ENCODE results near the gene TMCO4. TPM values are rescaled to one million over a fixed set of nuclear protein-coding genes. Genes with fewer than 3 reads are reported as not detected.

The TMCO4 gene
- total and polyA plus RNA-seq, 2 donors (not counting 3 experiments of a cell fraction or from before 2014, with no cell fraction given) = 7.6 to 10.3 TPM

DNA sequence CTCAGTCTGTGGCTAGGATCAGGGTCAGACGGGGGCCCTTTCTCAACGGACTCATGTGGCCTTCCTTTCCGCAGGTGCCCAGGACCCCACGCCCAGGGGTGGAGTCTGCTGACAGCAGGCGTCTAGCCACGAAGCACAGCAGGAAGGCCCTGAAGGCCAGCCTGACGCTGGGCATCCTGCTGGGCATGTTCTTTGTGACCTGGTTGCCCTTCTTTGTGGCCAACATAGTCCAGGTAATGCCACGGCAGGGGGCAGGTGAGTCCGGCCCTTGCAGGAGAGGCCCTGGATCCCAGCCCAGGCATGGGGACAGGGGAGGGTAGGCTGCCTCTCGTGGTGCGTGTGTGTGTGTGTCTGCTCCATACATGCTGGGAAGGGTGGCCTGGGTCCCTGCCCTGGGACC lies 121.2 kb downstream of the TMCO4 start:
- Histone ChIP-seq H3K4me1 (ENCODE audit: control insufficient read depth, extremely low read depth, insufficient read depth, low read length) (no peaks in the 10 kb centered on the region), H3K27ac (ENCODE audit: insufficient read depth, low read depth, low read length) (no peak overlapping the region), H2AFZ (ENCODE audit: low read depth, low read length) (no peak overlapping the region), H3K9ac (replicated peaks; ENCODE audit: extremely low read depth, insufficient read depth, low read length) (no peak overlapping the region), H3K79me2 (ENCODE audit: control insufficient read depth, insufficient read depth, low read length) (no peaks in the 10 kb centered on the region), H3K27me3 (ENCODE audit: control insufficient read depth in 2 of 2, insufficient read depth in 2 of 2, low read length in 2 of 2) (no peaks in the 10 kb centered on the region), H3K9me1 (replicated peaks; ENCODE audit: control insufficient read depth, extremely low read depth, insufficient read depth, low read length) (no peaks in the 10 kb centered on the region), H3K9me3 (replicated peaks; ENCODE audit: control insufficient read depth, insufficient read depth, low read length) (no peaks in the 10 kb centered on the region), H4K20me1 (replicated peaks; ENCODE audit: control insufficient read depth, extremely low read depth, insufficient read depth, low read length) (no peaks in the 10 kb centered on the region), H3K36me3 (ENCODE audit: control insufficient read depth in 2 of 2, extremely low read depth in 1 of 2, insufficient read depth in 2 of 2, low read length in 2 of 2) (no peaks in the 10 kb centered on the region), H3K4me3 (replicated peaks in 1 of 3; ENCODE audit: insufficient read depth in 1 of 3, low read depth in 1 of 3, low read length in 3 of 3) (no peak overlapping the region), H3K4me2 (ENCODE audit: insufficient read depth, low read length) (no peak overlapping the region)
- dilution Hi-C loops (cut with MboI; ENCODE audit: extremely low pct_ligation_motif_present, low sequenced_read_pairs) (no loop called here), intact Hi-C loops (cut with micrococcal nuclease) (no loop called here)
- FAIRE-seq = no peak
- CTCF ChIA-PET = no interaction called here
- POLR2A ChIA-PET = no interaction called here
- no peak for TF ChIP-seq POLR2AphosphoS5 (IDR thresholded peaks at IDR 0.05; ENCODE audit: insufficient read depth, low read depth, low read length)
- TF ChIP-seq EZH2 (IDR thresholded peaks at IDR 0.05; ENCODE audit: borderline replicate concordance, low read depth, low read length, severe bottlenecking) = no peak
- TF ChIP-seq GATA2 (IDR thresholded peaks at IDR 0.05; ENCODE audit: insufficient read depth, insufficient read length, low read depth, low read length) = no peak
- TF ChIP-seq, protein P1, sequence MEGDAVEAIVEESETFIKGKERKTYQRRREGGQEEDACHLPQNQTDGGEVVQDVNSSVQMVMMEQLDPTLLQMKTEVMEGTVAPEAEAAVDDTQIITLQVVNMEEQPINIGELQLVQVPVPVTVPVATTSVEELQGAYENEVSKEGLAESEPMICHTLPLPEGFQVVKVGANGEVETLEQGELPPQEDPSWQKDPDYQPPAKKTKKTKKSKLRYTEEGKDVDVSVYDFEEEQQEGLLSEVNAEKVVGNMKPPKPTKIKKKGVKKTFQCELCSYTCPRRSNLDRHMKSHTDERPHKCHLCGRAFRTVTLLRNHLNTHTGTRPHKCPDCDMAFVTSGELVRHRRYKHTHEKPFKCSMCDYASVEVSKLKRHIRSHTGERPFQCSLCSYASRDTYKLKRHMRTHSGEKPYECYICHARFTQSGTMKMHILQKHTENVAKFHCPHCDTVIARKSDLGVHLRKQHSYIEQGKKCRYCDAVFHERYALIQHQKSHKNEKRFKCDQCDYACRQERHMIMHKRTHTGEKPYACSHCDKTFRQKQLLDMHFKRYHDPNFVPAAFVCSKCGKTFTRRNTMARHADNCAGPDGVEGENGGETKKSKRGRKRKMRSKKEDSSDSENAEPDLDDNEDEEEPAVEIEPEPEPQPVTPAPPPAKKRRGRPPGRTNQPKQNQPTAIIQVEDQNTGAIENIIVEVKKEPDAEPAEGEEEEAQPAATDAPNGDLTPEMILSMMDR (IDR thresholded peaks at IDR 0.05; ENCODE audit: extremely low read depth in 1 of 2, insufficient read depth in 1 of 2, low read depth in 1 of 2, low read length in 2 of 2) = no peak
- no peak for TF ChIP-seq MYC (IDR thresholded peaks at IDR 0.05; ENCODE audit: low read depth, low read length)
- TF ChIP-seq JUN (IDR thresholded peaks at IDR 0.05; ENCODE audit: borderline replicate concordance, insufficient read depth, insufficient read length, low read depth) = no peak
- TF ChIP-seq POLR2A (IDR thresholded peaks at IDR 0.05; ENCODE audit: low read depth, low read length) = no peak
- TF ChIP-seq FOS (IDR thresholded peaks at IDR 0.05; ENCODE audit: borderline replicate concordance, insufficient read depth, low read length) = no peak
- TF ChIP-seq MAX (IDR thresholded peaks at IDR 0.05; ENCODE audit: insufficient read depth, insufficient read length) = no peak
- no TSS peak for BruUV-seq (replicated peaks)
- no peak for DNase-seq (ENCODE audit: low read depth, low spot score)
